Stomach (tissue), 4 donors: Measurements from ENCODE around the gene RALGAPA2.

Source experiments
- CTCF ChIP-seq, 7 experiments: fragments of 450-650 bp in 4 of 7; fragments of 200-600 bp in 3 of 7; sonication (generic) in 3 of 7; IDR thresholded peaks; one replicate each; pipeline ENCODE4 v1.5.1; 2016 to 2019; ENCODE audit warnings: antibody characterized with exemption in 7 of 7, control low read depth in 2 of 7, mild to moderate bottlenecking in 1 of 7
- POLR2A ChIP-seq, 4 donors: fragments of 450-650 bp; IDR thresholded peaks; one replicate each; pipeline ENCODE4 v1.6.1; 2016; ENCODE audit warnings: antibody characterized with exemption in 4 of 4, control low read depth in 2 of 4, mild to moderate bottlenecking in 1 of 4, moderate library complexity in 1 of 4
- POLR2AphosphoS5 ChIP-seq, 3 donors: sonication (generic); formaldehyde crosslinking; IDR thresholded peaks; one replicate each; pipeline ENCODE4 v1.6.1; 2016; ENCODE audit warnings: antibody characterized with exemption in 3 of 3

GRCh38 chr20:20551409-20551808, 161.0 kb downstream of the RALGAPA2 start:
- TF ChIP-seq POLR2AphosphoS5 (IDR thresholded peaks at IDR 0.05) (no peak), CTCF (IDR thresholded peaks at IDR 0.05) (no peak), POLR2A (IDR thresholded peaks at IDR 0.05) (no peak)
